Panc1 (cell line): ENCODE data around the gene ANKH. TPM values are rescaled to one million over a fixed set of nuclear protein-coding genes. Genes with fewer than 3 reads are reported as not detected.

Experiments
- ATAC-seq: fragments of 200-7000 bp; cut with Tn5 transposase; 2 replicates; pipeline ENCODE4 v1.9.1; 2020; ENCODE audit warnings: mild to moderate bottlenecking, moderate library complexity
- BruUV-seq: library from RNA; stranded (reverse); fragments of 400-500 nt; replicated peaks from 2 replicates; lab custom pipeline; 2021; lab: Mats Ljungman, UMichigan
- CTCF ChIA-PET: fragments of 300-600 bp; sonication (Branson Sonifier 250); formaldehyde crosslinking; loops from one replicate; lab custom pipeline; 2022; ENCODE audit warnings: antibody characterized with exemption; lab: Charles Lee
- POLR2A ChIA-PET: fragments of 300-600 bp; sonication (Branson Sonifier 250); formaldehyde crosslinking; loops from one replicate; lab custom pipeline; 2022; ENCODE audit warnings: antibody characterized with exemption; lab: Charles Lee
- DNase-seq: peaks from one replicate; pipeline ENCODE4 v3.0.0-alpha.2; 2010; ENCODE audit warnings: low read depth, low spot score
- H3K27ac ChIP-seq: 2 replicates; pipeline ENCODE4 v1.5.1; 2011; ENCODE audit warnings: mild to moderate bottlenecking, low read length, inconsistent platforms
- H3K27me3 ChIP-seq: fragments of 200-500 bp; sonication (Bioruptor generic); 2 replicates; pipeline ENCODE4 v1.6.0; 2014; ENCODE audit warnings: low read length, inconsistent platforms; ENCODE audit not compliant: control insufficient read depth, insufficient read depth
- H3K36me3 ChIP-seq: fragments of 200-500 bp; sonication (Bioruptor generic); 2 replicates; pipeline ENCODE4 v1.5.1; 2014; ENCODE audit warnings: inconsistent platforms, mild to moderate bottlenecking, low read length, moderate library complexity; ENCODE audit not compliant: control insufficient read depth, insufficient read depth
- H3K4me1 ChIP-seq: 2 replicates; pipeline ENCODE4 v1.5.1; 2011; ENCODE audit warnings: inconsistent platforms, mild to moderate bottlenecking, low read length, moderate library complexity; ENCODE audit not compliant: control insufficient read depth, insufficient read depth
- H3K4me3 ChIP-seq, 2 experiments: 2 replicates each; pipeline ENCODE4 v1.5.1; 2011 to 2012; ENCODE audit warnings: low read depth in 2 of 2, low read length in 2 of 2, mild to moderate bottlenecking in 2 of 2, inconsistent platforms in 1 of 2, moderate library complexity in 1 of 2
- H3K9me3 ChIP-seq: fragments of 200-500 bp; sonication (Bioruptor generic); 2 replicates; pipeline ENCODE4 v1.5.1; 2014; ENCODE audit warnings: low read depth, mild to moderate bottlenecking, inconsistent platforms, low read length, moderate library complexity; ENCODE audit not compliant: control insufficient read depth, insufficient read depth
- POLR2AphosphoS5 ChIP-seq: IDR thresholded peaks from 2 replicates; pipeline ENCODE4 v1.6.1; 2012; ENCODE audit warnings: mild to moderate bottlenecking, low read depth, low read length, moderate library complexity
- REST ChIP-seq, 2 experiments: IDR thresholded peaks; 2 replicates each; pipeline ENCODE4 v1.6.1; 2011 to 2012; ENCODE audit warnings: low read depth in 2 of 2, control low read depth in 1 of 2, low read length in 1 of 2, mild to moderate bottlenecking in 1 of 2, moderate library complexity in 1 of 2; ENCODE audit not compliant: insufficient read depth in 1 of 2
- SIN3A ChIP-seq: IDR thresholded peaks from 2 replicates; pipeline ENCODE4 v1.6.1; 2012; ENCODE audit warnings: low read depth, mild to moderate bottlenecking, low read length, moderate library complexity, borderline replicate concordance; ENCODE audit not compliant: insufficient read depth
- TCF7L2 ChIP-seq: IDR thresholded peaks from 2 replicates; pipeline ENCODE4 v1.6.1; 2011; ENCODE audit warnings: mild to moderate bottlenecking, low read depth, low read length, inconsistent platforms
- in situ Hi-C: cut with HindIII; loops from 2 replicates; pipeline ENCODE4 v1.10.0; 2016; ENCODE audit warnings: low sequenced_read_pairs, low pct_unique_long_range_greater_than_20kb
- intact Hi-C: fragments of 100-400 bp; cut with micrococcal nuclease; formaldehyde crosslinking; loops from one replicate; pipeline ENCODE4 v1.10.0; 2022; ENCODE audit not compliant: unreplicated experiment
- total RNA-seq: library from RNA; stranded (reverse); gene quantifications from one replicate; pipeline ENCODE4 v1.2.1, GENCODE V29; 2021; ENCODE audit not compliant: unreplicated experiment
- TF ChIP-seq, protein P1 (sequence below): fragments of 450-650 bp; IDR thresholded peaks from 2 replicates; pipeline ENCODE4 v1.5.1; 2017; ENCODE audit warnings: mild to moderate bottlenecking

The ANKH gene
- total RNA-seq, 1 experiment from 2014 or later: 11.2 TPM

- no peak for TF ChIP-seq SIN3A
- TF ChIP-seq, protein P1, sequence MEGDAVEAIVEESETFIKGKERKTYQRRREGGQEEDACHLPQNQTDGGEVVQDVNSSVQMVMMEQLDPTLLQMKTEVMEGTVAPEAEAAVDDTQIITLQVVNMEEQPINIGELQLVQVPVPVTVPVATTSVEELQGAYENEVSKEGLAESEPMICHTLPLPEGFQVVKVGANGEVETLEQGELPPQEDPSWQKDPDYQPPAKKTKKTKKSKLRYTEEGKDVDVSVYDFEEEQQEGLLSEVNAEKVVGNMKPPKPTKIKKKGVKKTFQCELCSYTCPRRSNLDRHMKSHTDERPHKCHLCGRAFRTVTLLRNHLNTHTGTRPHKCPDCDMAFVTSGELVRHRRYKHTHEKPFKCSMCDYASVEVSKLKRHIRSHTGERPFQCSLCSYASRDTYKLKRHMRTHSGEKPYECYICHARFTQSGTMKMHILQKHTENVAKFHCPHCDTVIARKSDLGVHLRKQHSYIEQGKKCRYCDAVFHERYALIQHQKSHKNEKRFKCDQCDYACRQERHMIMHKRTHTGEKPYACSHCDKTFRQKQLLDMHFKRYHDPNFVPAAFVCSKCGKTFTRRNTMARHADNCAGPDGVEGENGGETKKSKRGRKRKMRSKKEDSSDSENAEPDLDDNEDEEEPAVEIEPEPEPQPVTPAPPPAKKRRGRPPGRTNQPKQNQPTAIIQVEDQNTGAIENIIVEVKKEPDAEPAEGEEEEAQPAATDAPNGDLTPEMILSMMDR: no peak
- TF ChIP-seq POLR2AphosphoS5: no peak
- no peak for TF ChIP-seq TCF7L2
- no peak for TF ChIP-seq REST (IDR thresholded peaks at IDR 0.05; ENCODE audit: insufficient read depth in 1 of 2, low read depth in 2 of 2, low read length in 1 of 2)
- no peak for DNase-seq
- Histone ChIP-seq H3K9me3 (no peaks in the 10 kb centered on the region), H3K4me3 (no peak overlapping the region), H3K27ac (no peak overlapping the region), H3K27me3 (no peaks in the 10 kb centered on the region), H3K36me3 (no peaks in the 10 kb centered on the region), H3K4me1 (no peaks in the 10 kb centered on the region)
- ChIA-PET POLR2A (no interaction called here), CTCF (no interaction called here)
- BruUV-seq: no TSS peak
- ATAC-seq: no peak
- in situ Hi-C loops (no loop called here), intact Hi-C loops (no loop called here)
These were observed 211.6 kb downstream of the ANKH start for GRCh38 chr5:14659821-14660607.

GRCh38 chr5:14656898-14657297, 214.7 kb downstream of the ANKH start:
- Histone ChIP-seq H3K4me1 (no peaks in the 10 kb centered on the region), H3K9me3 (no peaks in the 10 kb centered on the region), H3K27ac (no peak overlapping the region), H3K27me3 (peaks cover 2% of the 10 kb centered on the region; the same call in 1 of the 2 replicates), H3K36me3 (no peaks in the 10 kb centered on the region), H3K4me3 (no peak overlapping the region)
- BruUV-seq: no TSS peak
- intact Hi-C loops (no loop called here), in situ Hi-C loops (no loop called here)
- no peak for DNase-seq
- POLR2A ChIA-PET: no interaction called here
- TF ChIP-seq TCF7L2: no peak
- TF ChIP-seq POLR2AphosphoS5: no peak
- no peak for TF ChIP-seq REST (IDR thresholded peaks at IDR 0.05; ENCODE audit: insufficient read depth in 1 of 2, low read depth in 2 of 2, low read length in 1 of 2)
- TF ChIP-seq SIN3A: no peak
- TF ChIP-seq, protein P1: no peak
- CTCF ChIA-PET: interaction anchor here (1.1 kb wide), 1 partner anchor 8 kb away, joined by 3 read pairs; no protein-coding TSS in a partner anchor
- ATAC-seq: no peak
